ENCODE data around the gene LRRC8E.
A peak's percentile ranks its signal among the peaks of the same experiment; 100 is the strongest.
"Not testable (repeated sequence)": the region's sequence is repeated elsewhere in the genome, so short reads cannot be mapped to it uniquely, and the experiment has no call there.

LRRC8E gene

GRCh38 chr19:7855426-7856108 lies 32.7 kb upstream of the LRRC8E start:
- DNase-seq = no peak

- DNase-seq = no peak
Observed at GRCh38 chr19:7856109-7856591, 32.2 kb upstream of the LRRC8E start.

DNA sequence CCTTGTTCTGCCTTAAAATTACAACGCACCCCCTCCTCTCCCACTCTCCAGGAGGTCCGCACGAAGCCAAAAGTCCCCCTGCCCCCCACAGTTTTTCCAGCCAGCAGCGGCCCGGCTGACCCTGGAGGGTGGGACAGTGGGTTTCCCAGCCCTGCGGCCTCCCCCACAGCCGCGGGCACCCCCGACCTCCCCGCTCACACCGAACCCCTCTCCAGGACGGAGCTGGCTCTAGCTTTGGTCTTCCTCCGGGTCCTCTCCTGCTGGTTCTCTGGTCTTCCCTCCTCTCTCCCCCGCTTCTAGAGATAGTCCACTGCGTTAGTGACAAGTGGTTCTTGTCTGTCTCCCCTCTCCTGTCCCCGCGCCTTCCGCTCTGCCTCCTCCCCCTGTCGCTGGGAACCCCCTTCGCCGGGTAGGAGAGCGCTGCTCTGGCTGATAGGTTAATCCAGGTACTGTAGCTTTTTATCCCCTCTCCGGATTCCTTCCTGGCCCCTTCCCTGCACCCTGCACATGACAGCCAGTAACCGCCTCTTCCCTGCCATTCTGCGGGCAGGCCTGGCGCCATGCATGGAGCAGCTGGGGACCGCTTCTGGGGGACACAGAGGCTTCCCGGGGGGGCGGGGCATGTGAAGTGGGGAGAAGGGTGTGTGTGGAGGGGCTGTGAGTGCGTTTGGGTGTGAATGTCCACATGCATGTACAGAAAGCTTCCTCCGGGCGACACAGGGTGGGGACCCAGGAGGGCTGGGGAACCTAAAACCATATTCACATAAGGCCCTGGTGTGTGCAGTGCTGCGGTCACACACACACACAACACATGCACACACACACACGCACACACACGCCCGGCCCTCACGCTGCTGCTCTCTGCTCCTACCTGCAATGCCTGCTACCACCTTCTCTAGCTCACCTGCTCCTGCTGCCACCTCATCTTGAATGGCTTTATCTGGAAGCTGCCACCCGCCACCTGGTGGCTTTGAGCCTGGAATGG lies 31.3 kb upstream of the LRRC8E start:
- no peak for DNase-seq

- no peak for DNase-seq
Observed at GRCh38 chr19:7857727-7858108, 30.6 kb upstream of the LRRC8E start.

DNA sequence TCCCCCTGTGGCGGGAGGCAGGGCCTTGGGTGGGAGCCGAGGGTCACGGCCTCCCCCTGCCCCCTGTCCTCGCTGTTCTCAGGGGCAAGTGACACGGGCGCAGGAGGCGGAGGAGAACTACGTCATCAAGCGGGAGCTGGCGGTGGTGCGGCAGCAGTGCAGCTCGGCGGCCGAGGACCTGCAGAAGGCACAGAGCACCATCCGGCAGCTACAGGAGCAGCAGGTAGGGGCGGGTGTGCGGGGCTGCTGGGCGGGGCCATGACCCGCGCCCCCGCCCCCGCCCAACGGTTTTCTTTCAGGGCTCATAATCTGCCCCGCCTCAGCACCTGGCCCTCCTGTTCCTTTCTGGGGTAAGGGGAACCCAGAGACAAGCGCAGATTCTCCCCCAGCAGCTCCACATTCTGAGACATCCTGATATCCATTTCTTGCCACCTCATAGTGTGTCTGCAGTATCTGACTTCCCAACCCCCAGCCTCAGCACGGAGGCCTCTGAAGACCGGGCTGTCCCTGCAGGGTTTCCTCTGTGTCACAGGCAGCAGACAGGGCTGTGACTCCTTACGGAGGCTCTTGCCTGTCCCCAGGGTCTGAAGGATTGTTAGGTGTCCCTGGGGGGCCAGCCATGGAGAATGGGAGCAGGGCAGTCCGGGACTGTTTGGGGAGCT lies 30.1 kb upstream of the LRRC8E start:
- peak in 1 of 2 experiments; percentile 12 for DNase-seq

DNA sequence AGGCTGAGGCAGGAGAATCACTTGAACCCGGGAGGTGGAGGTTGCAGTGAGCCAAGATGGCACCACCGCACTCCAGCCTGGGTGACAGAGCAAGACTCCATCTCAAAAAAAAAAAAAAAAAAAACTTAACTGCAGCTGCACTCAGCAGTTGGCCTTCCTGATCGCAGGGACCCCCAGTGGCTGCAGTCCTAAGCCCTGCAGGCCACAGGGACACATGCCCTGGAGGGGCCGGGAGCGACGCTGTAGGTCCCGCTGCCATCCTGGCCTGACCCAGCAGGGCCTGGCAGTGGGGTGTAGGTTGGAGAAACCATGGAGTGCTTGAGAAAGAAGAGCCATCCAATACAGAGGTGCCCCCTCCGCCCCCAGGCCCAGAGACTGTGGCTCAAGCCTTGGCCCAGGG lies 29.2 kb upstream of the LRRC8E start:
- DNase-seq = not testable (repeated sequence)

GRCh38 chr19:7859831-7860713 lies 28.2 kb upstream of the LRRC8E start:
- DNase-seq = no peak

- no peak for DNase-seq
Observed at GRCh38 chr19:7860714-7861618, 27.3 kb upstream of the LRRC8E start.

DNA sequence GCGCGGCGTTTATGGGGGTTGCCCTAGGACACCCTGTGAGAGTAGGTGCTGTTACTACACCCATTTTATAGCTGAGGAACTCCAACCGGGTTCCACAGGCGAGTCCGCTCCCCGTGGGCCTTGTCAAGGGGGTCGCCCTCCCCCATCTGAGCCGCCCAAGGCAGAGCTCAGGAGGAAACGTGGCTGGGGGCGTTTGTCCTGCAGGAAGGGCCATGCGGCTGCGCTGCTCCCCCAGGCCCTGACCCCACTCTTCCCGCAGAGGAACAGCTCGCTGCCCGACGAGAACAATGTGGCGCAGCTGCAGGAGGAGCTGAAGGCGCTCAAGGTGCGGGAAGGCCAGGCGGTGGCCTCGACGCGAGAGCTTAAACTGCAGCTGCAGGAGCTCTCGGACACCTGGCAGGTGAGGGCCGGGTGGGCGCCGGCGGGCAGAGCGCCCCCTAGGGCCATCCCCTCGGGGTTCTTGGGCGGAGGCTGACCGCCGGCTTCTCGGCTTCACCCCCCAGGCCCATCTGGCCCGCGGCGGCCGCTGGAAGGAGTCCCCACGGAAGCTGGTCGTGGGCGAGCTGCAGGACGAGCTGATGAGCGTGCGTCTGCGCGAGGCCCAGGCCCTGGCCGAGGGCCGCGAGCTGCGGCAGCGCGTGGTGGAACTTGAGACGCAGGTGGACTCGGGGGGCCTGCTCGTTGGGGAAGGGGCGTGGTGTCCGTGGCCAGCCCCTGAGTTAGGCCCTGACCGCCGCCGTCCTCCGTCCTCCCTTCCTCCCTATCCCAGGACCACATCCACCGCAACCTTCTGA lies 26.5 kb upstream of the LRRC8E start:
- DNase-seq = no peak

DNA sequence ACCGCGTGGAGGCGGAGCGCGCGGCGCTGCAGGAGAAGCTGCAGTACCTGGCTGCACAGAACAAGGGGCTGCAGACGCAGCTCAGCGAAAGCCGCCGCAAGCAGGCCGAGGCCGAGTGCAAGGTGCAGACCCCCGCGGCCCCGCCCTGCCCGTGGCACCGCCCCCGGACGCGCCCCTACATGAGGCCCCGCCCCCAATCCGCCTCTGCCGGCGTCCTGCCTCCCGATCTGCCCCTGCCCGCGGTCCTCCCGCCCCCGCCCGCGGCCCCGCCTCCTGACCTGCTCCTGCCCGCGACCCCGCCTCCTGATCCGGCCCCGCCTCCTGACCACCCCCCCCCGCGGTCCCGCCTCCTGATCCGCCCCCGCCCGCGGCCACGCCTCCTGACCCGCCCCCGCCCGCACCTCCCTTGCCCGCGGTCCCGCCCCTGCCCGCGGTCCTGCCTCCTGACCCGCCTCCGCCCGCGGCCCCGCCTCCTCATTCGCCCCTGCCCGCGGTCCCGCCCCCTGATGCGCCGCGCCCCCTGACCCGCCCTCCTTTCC lies 25.8 kb upstream of the LRRC8E start:
- DNase-seq = peak; percentile 49 to 58

DNA sequence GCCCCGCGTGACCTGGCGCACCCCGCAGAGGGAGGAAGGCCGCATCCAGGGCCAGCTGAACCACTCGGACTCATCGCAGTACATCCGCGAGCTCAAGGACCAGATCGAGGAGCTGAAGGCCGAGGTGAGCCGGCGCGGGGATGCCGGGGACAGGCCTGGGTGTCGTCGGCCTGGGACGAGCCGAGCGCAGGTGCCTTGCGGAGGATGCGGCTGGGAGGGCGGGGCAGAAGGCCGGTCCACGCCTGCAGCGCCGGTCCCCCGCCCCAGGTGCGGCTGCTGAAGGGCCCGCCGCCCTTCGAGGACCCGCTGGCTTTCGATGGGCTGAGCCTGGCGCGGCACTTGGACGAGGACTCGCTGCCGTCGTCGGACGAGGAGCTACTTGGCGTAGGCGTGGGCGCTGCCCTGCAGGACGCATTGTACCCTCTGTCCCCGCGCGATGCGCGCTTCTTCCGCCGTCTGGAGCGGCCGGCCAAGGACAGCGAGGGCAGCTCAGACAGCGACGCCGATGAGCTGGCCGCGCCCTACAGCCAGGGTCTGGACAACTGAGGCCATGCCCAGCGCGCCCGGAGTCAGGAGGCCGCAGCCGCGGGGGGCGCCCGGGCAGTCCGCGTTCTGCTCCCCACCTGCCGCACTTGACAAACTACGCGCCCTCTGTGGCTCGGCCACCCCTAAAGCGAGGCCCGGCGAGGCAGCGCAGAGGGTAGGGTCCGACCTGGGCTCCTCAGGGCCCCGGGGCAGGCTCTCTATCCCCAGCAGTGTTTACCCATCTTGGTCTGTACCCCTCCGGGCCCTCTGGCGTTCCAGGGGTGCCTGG lies 24.9 kb upstream of the LRRC8E start:
- DNase-seq = no peak

DNA sequence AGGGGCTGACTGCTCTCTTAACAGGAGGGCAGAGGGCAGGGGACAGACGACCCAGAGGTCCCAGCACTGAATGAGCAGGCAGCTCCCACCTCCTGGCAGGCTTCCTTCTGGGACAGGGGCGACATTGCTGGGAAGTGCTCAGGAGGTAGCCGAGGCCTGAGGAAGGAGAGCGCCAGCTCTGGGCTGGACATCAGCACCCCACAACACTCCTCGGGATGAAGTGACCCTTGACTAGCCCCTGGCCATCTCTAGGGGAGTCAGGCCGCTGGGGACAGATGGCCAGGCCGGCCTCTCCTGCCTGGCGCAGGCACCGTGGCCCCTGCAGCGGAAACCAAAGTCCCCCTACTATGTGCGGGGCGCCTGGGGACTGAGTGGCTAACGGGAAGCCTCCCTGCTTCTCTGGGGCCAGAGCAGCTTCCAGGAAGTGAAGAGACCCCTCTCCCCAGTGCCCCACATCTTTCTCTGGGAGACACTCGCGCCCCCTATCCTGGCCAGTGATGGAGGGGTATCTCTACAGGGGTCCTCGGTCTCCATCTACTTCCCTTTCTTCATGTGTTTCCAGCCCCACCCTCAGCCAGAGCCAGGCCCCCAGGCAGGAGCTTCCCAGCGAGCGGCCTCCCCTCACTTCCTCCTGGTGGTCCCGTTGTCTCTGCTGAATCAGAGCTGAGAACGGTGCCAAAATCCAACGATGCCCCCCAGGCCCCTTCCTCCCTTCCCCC lies 24.2 kb upstream of the LRRC8E start:
- no peak for DNase-seq

DNA sequence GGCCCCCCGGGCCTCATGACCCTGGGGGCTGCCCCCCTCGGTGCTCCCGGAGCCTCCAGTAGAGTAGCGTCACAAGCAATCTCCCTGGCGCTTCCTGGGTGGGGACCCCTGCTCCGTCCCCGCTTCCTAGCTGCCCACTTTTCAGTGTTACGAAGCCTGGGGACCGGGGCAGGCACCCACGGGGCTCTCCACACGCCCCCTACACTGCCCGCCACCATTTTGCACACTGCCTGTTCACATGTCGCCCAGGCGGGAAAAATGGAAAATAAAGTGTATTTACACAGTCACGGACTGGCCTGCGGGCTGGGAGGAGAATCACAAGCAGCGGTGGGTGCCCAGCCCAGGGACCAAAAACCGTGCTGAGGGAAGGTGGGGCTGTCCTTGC lies 23.6 kb upstream of the LRRC8E start:
- no peak for DNase-seq

- DNase-seq = no peak
Observed at GRCh38 chr19:7865262-7865911, 22.9 kb upstream of the LRRC8E start.

GRCh38 chr19:7866399-7867091 lies 21.8 kb upstream of the LRRC8E start:
- no peak for DNase-seq

DNA sequence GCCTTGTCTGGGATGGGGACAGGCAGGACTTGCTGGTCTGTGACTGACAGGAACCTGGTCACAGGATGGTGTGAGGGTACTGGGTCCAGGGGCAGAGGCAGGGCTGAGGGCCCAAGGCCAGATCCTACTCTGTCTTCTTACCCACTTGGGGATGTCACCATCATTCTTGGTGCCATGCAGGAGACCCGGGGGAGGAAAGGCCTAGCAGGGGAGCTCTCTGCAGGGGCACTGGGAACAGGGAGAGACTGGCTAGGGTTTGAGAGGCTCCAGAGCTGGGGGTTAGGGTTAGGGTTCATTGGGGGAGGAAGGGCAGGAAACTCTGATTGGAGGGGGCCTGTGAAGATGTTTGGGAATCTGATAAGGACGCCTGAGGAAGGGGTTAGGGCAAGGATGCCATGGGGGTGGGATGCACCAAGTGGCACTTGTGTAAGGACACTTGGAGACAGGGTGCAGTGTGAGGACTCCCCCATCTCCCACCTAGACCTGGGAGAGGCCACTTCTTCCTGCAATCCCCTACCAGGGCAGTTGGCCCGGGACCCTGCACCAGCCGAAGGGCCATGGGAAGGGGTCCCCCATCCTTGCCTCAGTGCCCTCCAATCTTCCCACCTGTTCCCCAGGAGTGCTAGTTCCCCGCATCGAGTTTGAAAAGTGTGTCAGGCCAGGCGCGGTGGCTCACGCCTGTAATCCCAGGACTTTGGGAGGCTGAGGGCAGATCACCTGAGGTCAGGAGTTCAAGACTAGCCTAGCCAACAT lies 21.0 kb upstream of the LRRC8E start:
- no peak for DNase-seq

DNA sequence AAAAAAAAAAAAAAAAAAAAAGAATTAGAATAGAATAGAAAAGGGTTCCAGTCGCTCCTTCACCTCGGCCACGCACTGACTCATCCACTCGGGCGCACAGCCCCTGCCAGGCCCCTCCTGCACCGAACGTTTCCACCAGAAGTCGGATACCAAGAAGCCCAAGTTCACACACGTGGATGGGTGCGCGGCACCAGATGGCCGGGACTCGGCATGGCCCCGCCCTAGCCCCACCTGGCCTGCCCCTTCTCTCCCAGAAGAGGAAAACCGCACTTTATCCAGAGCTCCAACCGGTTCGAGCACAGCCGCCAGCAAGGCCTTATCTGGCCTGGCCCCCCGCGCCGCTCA lies 20.0 kb upstream of the LRRC8E start:
- DNase-seq = no peak
